ENCODE data around the gene FAM136A. TPM values are rescaled to one million over a fixed set of nuclear protein-coding genes. Genes with fewer than 3 reads are reported as not detected.

FAM136A gene
- total RNA-seq, 1 experiment from 2014 or later: 53.4 TPM

- intact Hi-C loops (cut with micrococcal nuclease; ENCODE audit: unreplicated experiment): loop anchor here (10.0 kb wide), 1 partner anchor 297 kb away; no protein-coding TSS in a partner anchor
- no peak for DNase-seq (ENCODE audit: low read depth, low spot score)
- H3K27ac ChIP-seq (ENCODE audit: low read length): no peak overlapping the region
- no TSS peak for BruUV-seq (replicated peaks)
- peaks cover 10% of the 10 kb centered on the region for H3K27me3 ChIP-seq (ENCODE audit: control insufficient read depth, insufficient read depth, low read length)
- no peak overlapping the region for H3K4me3 ChIP-seq (ENCODE audit: low read depth in 2 of 2, low read length in 2 of 2)
- no peaks in the 10 kb centered on the region for H3K4me1 ChIP-seq (ENCODE audit: control insufficient read depth, insufficient read depth, low read length)
- ChIA-PET CTCF (no interaction called here), POLR2A (no interaction called here)
- in situ Hi-C loops (cut with HindIII; ENCODE audit: low pct_unique_long_range_greater_than_20kb, low sequenced_read_pairs): no loop called here
- no peaks in the 10 kb centered on the region for H3K9me3 ChIP-seq (ENCODE audit: control insufficient read depth, insufficient read depth, low read depth, low read length)
- H3K36me3 ChIP-seq (ENCODE audit: control insufficient read depth, insufficient read depth, low read length): no peaks in the 10 kb centered on the region
- TF ChIP-seq REST (IDR thresholded peaks at IDR 0.05; ENCODE audit: insufficient read depth in 1 of 2, low read depth in 2 of 2, low read length in 1 of 2) (no peak), SIN3A (IDR thresholded peaks at IDR 0.05; ENCODE audit: borderline replicate concordance, insufficient read depth, low read depth, low read length) (no peak), CTCF (IDR thresholded peaks at IDR 0.05) (no peak), POLR2AphosphoS5 (IDR thresholded peaks at IDR 0.05; ENCODE audit: low read depth, low read length) (no peak), TCF7L2 (IDR thresholded peaks at IDR 0.05; ENCODE audit: low read depth, low read length) (no peak)
- no peak for ATAC-seq
Measured at GRCh38 chr2:70347831-70348230, 46.0 kb upstream of the FAM136A start.

- intact Hi-C loops (cut with micrococcal nuclease; ENCODE audit: unreplicated experiment): loop anchor here (10.0 kb wide), 1 partner anchor 301 kb away; no protein-coding TSS in a partner anchor
- Histone ChIP-seq H3K9me3 (ENCODE audit: control insufficient read depth, insufficient read depth, low read depth, low read length) (no peaks in the 10 kb centered on the region), H3K4me3 (ENCODE audit: low read depth in 2 of 2, low read length in 2 of 2) (no peak overlapping the region), H3K27ac (ENCODE audit: low read length) (no peak overlapping the region), H3K4me1 (ENCODE audit: control insufficient read depth, insufficient read depth, low read length) (no peaks in the 10 kb centered on the region), H3K27me3 (ENCODE audit: control insufficient read depth, insufficient read depth, low read length) (peaks cover 12% of the 10 kb centered on the region), H3K36me3 (ENCODE audit: control insufficient read depth, insufficient read depth, low read length) (no peaks in the 10 kb centered on the region)
- BruUV-seq (replicated peaks): no TSS peak
- ChIA-PET POLR2A (no interaction called here), CTCF (no interaction called here)
- ATAC-seq (no peak), DNase-seq (ENCODE audit: low read depth, low spot score) (no peak)
- TF ChIP-seq REST (IDR thresholded peaks at IDR 0.05; ENCODE audit: insufficient read depth in 1 of 2, low read depth in 2 of 2, low read length in 1 of 2): no peak
- TF ChIP-seq POLR2AphosphoS5 (IDR thresholded peaks at IDR 0.05; ENCODE audit: low read depth, low read length): no peak
- TF ChIP-seq CTCF (IDR thresholded peaks at IDR 0.05): no peak
- TF ChIP-seq SIN3A (IDR thresholded peaks at IDR 0.05; ENCODE audit: borderline replicate concordance, insufficient read depth, low read depth, low read length): no peak
- no peak for TF ChIP-seq TCF7L2 (IDR thresholded peaks at IDR 0.05; ENCODE audit: low read depth, low read length)
- in situ Hi-C loops (cut with HindIII; ENCODE audit: low pct_unique_long_range_greater_than_20kb, low sequenced_read_pairs): no loop called here
Measured at GRCh38 chr2:70344195-70344594, 42.3 kb upstream of the FAM136A start.

All from Panc1 (cell line).